T-helper 1 cell treated with Interleukin-12 subunit alpha and Interleukin-12 subunit beta and Interleukin-4 antibody, amounts not matched to agents 30 μg/mL and 1 μg/mL, for 36 hours (primary cell): Measurements from ENCODE around the gene GPR17.

ENCODE experiments used
- H3K27ac Mint-ChIP-seq: one replicate; pipeline ENCODE4 v1.8.0; 2021; ENCODE audit warnings: mild to moderate bottlenecking, mixed read lengths
- H3K27me3 Mint-ChIP-seq: one replicate; pipeline ENCODE4 v1.8.0; 2021; ENCODE audit warnings: low read depth, mixed read lengths
- H3K36me3 Mint-ChIP-seq: one replicate; pipeline ENCODE4 v1.8.0; 2021; ENCODE audit warnings: low read depth, mixed read lengths
- H3K4me1 Mint-ChIP-seq: one replicate; pipeline ENCODE4 v1.8.0; 2021; ENCODE audit warnings: low read depth, mixed read lengths
- H3K4me3 Mint-ChIP-seq: one replicate; pipeline ENCODE4 v1.8.0; 2021; ENCODE audit warnings: mild to moderate bottlenecking, moderate library complexity, mixed read lengths
- H3K9me3 Mint-ChIP-seq: one replicate; pipeline ENCODE4 v1.8.0; 2021; ENCODE audit warnings: mixed read lengths

The GPR17 gene

DNA sequence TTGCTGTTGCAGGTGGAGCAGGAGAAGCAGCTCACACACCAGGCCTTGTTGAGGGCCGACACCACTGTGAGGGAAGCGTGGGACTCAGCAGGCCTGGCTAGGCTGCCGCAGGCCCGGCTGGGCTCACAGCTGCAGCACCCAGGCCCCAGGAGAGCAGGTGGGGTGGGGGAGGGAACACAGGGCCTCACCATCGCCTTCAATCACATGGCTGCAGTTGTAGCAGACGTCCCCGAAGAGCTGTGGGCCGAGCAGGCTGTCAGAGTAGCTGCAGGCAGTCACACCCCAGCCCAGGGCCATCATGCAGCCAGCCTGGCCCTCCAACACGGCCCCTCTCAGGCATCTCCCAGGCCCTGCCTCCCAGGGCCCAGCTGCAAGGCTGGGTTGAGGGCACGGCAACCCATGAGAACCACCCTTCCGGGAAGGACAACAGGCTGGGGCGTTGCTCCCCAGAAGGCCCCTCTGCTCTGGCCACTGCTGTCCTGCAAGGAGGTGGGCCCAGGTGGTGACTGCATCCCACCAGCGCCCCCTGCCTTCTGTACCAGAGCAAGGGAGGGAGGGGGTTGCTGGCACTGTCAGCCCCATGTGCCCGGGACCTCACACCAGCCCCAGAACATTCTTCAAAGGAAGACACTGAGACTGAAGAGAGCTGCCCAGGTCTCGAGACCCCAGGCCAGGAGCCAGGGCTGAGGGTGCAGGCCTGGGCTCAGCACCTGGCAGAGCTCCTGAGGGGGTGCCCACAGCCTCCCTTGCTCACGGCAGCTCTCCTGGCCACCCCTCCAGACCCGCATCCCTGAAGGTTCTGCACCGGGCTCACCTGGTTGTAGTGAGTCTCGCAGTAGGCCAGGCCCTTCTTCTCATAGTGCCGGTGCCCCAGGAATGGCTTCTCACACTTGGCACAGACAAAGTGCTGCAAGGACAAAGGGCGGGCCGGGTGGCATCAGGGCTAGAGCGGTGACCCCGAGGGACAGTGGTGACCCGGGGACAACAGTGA lies 5.6 kb upstream of the GPR17 start:
- Mint-ChIP-seq H3K4me1 (peaks cover 15% of the 10 kb centered on the region), H3K4me3 (peak overlapping the region; percentile 42), H3K36me3 (no peaks in the 10 kb centered on the region), H3K27ac (peak overlapping the region; percentile 65), H3K27me3 (no peaks in the 10 kb centered on the region), H3K9me3 (no peaks in the 10 kb centered on the region)

- Mint-ChIP-seq H3K4me3 (no peak overlapping the region), H3K27ac (no peak overlapping the region), H3K4me1 (peaks cover 15% of the 10 kb centered on the region), H3K9me3 (no peaks in the 10 kb centered on the region), H3K27me3 (no peaks in the 10 kb centered on the region), H3K36me3 (no peaks in the 10 kb centered on the region)
These were observed 4.8 kb upstream of the GPR17 start for GRCh38 chr2:127641133-127641532.

DNA sequence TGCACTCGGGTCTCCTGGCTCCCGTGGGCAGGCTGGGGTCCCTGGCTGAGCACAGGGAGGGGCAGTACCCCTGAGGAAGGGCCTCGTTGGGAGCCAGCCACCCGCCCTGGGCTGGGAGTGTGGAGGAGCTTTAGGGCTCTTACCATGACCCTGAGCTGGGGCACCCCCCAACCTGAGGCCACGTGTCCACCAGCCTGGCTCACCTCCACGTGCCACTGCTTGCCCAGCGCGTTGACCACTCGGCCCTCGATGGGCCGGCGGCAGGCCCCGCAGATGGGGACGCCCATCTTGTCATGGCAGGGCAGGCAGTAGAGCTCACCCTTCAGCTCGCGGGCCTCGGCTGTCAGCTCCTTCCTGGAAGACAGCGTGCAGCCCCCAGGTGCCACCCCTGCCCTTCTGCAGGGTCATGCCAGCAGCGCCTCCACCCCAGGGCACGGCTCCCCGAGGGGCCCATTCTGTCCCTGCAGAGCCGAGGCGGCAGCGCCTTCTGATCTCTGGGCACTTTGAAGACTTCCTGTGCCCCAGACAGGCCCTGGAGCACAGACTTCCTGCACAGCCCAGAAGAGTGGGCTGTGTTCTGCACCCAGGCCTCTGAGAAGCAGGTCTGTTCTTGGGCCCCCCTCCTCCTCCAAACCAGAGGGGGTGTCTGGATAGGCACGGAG lies 4.0 kb upstream of the GPR17 start:
- no peak overlapping the region for H3K27ac Mint-ChIP-seq
- no peaks in the 10 kb centered on the region for H3K36me3 Mint-ChIP-seq
- peaks cover 13% of the 10 kb centered on the region for H3K4me1 Mint-ChIP-seq
- no peaks in the 10 kb centered on the region for H3K27me3 Mint-ChIP-seq
- H3K9me3 Mint-ChIP-seq: no peaks in the 10 kb centered on the region
- H3K4me3 Mint-ChIP-seq: peak overlapping the region; percentile 17

GRCh38 chr2:127642706-127643438 lies 3.1 kb upstream of the GPR17 start:
- no peak overlapping the region for H3K27ac Mint-ChIP-seq
- peaks cover 9% of the 10 kb centered on the region for H3K4me1 Mint-ChIP-seq
- H3K27me3 Mint-ChIP-seq: no peaks in the 10 kb centered on the region
- no peaks in the 10 kb centered on the region for H3K36me3 Mint-ChIP-seq
- no peaks in the 10 kb centered on the region for H3K9me3 Mint-ChIP-seq
- no peak overlapping the region for H3K4me3 Mint-ChIP-seq

GRCh38 chr2:127643439-127644065 lies 2.4 kb upstream of the GPR17 start:
- no peaks in the 10 kb centered on the region for H3K36me3 Mint-ChIP-seq
- no peak overlapping the region for H3K27ac Mint-ChIP-seq
- no peaks in the 10 kb centered on the region for H3K9me3 Mint-ChIP-seq
- no peaks in the 10 kb centered on the region for H3K27me3 Mint-ChIP-seq
- no peak overlapping the region for H3K4me3 Mint-ChIP-seq
- H3K4me1 Mint-ChIP-seq: peaks cover 5% of the 10 kb centered on the region

- H3K27ac Mint-ChIP-seq: no peak overlapping the region
- H3K4me3 Mint-ChIP-seq: no peak overlapping the region
- no peaks in the 10 kb centered on the region for H3K9me3 Mint-ChIP-seq
- H3K36me3 Mint-ChIP-seq: no peaks in the 10 kb centered on the region
- peaks cover 6% of the 10 kb centered on the region for H3K4me1 Mint-ChIP-seq
- no peaks in the 10 kb centered on the region for H3K27me3 Mint-ChIP-seq
These were observed 1.6 kb upstream of the GPR17 start for GRCh38 chr2:127644066-127645025.

- H3K27ac Mint-ChIP-seq: no peak overlapping the region
- no peak overlapping the region for H3K4me3 Mint-ChIP-seq
- H3K9me3 Mint-ChIP-seq: no peaks in the 10 kb centered on the region
- no peaks in the 10 kb centered on the region for H3K27me3 Mint-ChIP-seq
- peaks cover 5% of the 10 kb centered on the region for H3K4me1 Mint-ChIP-seq
- no peaks in the 10 kb centered on the region for H3K36me3 Mint-ChIP-seq
These were observed 943 bp upstream of the GPR17 start for GRCh38 chr2:127645026-127645394.

- no peak overlapping the region for H3K4me3 Mint-ChIP-seq
- H3K36me3 Mint-ChIP-seq: no peaks in the 10 kb centered on the region
- H3K4me1 Mint-ChIP-seq: peaks cover 5% of the 10 kb centered on the region
- H3K27ac Mint-ChIP-seq: no peak overlapping the region
- no peaks in the 10 kb centered on the region for H3K9me3 Mint-ChIP-seq
- H3K27me3 Mint-ChIP-seq: no peaks in the 10 kb centered on the region
These were observed 711 bp downstream of the GPR17 start for GRCh38 chr2:127646487-127647241.

- Mint-ChIP-seq H3K9me3 (no peaks in the 10 kb centered on the region), H3K4me3 (no peak overlapping the region), H3K36me3 (no peaks in the 10 kb centered on the region), H3K4me1 (peaks cover 5% of the 10 kb centered on the region), H3K27ac (no peak overlapping the region), H3K27me3 (no peaks in the 10 kb centered on the region)
These were observed 1.6 kb downstream of the GPR17 start for GRCh38 chr2:127647242-127648190.

GRCh38 chr2:127648321-127648720 lies 2.4 kb downstream of the GPR17 start:
- no peak overlapping the region for H3K4me3 Mint-ChIP-seq
- no peaks in the 10 kb centered on the region for H3K27me3 Mint-ChIP-seq
- H3K9me3 Mint-ChIP-seq: no peaks in the 10 kb centered on the region
- no peak overlapping the region for H3K27ac Mint-ChIP-seq
- H3K4me1 Mint-ChIP-seq: peaks cover 5% of the 10 kb centered on the region
- H3K36me3 Mint-ChIP-seq: no peaks in the 10 kb centered on the region

DNA sequence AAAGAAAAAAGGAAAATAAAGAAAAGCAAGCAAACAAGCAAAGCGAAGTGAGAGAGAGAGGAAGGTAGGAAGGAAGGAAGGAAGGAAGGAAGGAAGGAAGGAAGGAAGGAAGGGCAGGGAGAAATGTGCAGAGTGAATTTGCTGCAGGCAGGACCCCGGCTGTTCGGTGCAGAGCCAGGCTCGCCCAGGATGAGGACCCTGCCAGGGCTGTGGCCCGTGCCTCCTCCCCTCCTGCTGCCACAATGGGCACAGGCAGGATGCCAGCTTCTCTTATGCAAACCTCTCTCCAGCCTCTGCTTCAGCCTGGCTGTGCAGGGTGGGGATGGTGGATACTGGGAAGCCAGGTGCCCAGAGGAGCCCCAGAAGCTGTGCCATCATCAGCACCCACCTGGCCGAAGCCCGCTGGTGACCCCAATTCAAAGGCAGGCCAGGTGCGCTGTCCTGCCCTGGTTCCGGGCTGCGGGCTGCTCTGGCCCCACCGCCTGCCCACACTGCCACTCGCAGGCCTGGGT lies 3.2 kb downstream of the GPR17 start:
- Mint-ChIP-seq H3K27me3 (no peaks in the 10 kb centered on the region), H3K27ac (no peak overlapping the region), H3K36me3 (no peaks in the 10 kb centered on the region), H3K4me3 (no peak overlapping the region), H3K4me1 (peaks cover 5% of the 10 kb centered on the region), H3K9me3 (no peaks in the 10 kb centered on the region)

DNA sequence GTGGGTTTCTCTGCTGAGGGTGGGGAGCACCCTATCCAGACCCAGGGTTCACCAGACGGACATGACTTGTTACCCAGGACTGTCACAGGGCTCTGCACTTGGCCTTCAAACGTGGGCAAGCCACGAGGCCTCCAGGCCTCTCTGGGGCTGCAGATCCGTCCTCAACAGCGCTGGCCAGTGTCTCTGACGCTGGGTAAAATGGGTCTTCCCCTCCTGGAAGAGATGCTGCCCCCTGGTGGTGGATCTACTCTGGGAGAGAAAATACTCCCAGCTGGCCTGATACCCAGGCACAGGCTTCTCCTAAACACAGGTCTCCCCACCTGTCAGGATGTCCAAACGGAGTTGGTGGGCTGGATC lies 3.7 kb downstream of the GPR17 start:
- Mint-ChIP-seq H3K4me3 (no peak overlapping the region), H3K36me3 (no peaks in the 10 kb centered on the region)

More for the DNA sequence above, 3.7 kb downstream of the GPR17 start:
- Mint-ChIP-seq H3K27me3 (no peaks in the 10 kb centered on the region), H3K4me1 (peaks cover 5% of the 10 kb centered on the region), H3K9me3 (no peaks in the 10 kb centered on the region), H3K27ac (no peak overlapping the region)
